CD4-positive, alpha-beta T cell treated with Interleukin-1 beta for 1 hour (primary cell): ENCODE data around the gene TRRAP.
"Not testable (repeated sequence)": the region's sequence is repeated elsewhere in the genome, so short reads cannot be mapped to it uniquely, and the experiment has no call there.

ENCODE experiments used
- DNase-seq, 2 donors: peaks; one replicate each; pipeline ENCODE4 v3.0.0-alpha.2; 2020 to 2022

TRRAP gene

DNA sequence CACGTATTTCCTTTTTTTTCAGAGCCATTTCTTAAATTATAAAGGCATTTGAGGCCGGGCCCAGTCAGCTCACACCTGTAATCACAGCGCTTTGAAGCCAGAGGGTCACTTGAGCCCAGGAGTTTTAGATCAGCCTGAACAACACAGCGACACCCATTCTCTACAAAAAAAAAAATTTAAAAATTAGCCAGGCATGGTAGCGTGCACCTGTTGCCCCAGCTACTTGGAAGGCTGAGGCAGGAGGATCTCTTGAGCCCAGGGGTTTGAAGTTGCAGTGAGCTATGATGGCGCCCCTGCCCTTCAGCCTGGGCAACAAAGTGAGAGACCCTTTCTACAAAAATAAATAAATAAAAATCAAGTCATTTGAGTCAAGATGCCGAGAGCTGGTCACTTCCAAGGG lies 11.6 kb upstream of the TRRAP start:
- DNase-seq: no peak

DNA sequence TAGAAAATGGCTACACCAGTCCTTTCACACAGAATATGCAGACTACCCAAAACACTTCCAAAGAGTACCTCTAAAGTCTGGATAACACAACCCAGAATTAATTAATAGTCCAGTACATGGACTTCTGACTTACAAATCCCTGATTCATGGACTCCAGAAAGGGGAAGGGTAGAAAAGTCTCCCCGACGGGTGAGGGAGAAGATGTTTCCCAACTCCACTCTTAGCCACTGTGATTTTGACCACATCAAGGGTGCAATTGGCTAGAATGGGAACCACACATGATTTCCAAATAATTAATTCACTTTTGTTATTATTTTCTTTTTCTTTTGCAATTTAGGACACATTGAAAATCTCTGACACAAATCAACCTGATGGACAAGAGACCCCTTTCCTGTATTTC lies 9.9 kb upstream of the TRRAP start:
- no peak for DNase-seq

DNA sequence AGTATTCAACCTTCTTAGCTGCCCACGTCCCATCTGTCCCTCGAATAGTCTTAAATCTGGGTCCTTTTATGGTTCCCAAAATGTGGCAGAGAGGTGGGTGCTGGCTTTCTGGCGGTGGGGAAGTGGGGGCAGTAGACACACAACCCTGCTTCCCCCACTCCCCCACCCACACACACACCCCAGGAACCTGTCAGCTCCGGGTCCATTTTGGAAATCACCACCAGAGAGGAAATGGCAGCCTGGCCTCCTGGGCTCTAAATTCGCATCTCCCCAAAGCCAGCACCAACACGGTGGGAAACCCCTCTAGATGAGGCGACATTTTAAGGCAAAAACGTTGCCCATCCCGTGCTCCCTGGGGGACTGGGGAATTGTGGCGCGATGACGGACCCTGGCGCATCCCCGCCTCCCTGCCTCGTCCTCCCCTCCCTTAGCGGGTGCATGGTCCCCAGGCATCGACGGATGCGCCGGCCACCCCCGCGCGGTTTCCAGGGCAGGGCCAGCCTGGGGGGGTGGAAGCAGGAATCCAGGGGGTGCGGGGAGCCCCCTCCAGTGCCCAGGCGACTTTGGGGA lies 9.2 kb upstream of the TRRAP start:
- no peak for DNase-seq

DNA sequence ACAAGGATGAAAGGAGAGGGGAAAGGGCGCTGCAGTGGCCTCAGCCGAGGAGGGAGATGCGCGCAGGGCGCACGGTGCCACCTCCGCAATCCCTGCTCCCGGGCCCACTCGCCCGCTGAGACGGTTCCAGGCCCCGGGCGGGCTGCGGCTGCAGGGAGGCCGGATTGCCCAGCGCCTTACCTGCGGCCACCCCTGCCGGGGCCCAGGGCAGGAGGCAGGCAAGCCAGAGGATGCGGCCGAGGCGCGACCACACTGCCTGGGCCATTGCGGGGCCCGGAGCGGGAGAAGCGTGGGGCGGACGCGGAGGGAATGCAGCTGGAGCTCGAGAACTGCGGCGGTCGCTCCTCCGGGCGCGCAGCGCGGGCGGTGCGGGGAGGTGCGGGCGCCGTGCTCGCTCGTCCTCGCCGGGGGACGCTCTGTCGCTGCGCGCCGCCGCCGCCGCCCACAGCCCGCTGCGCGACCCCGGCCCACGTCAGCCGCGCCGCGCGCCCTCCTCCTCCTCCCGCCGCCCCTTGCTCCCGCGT lies 8.7 kb upstream of the TRRAP start, which contains the start of gene TMEM130:
Gene TMEM130 (minus strand): TSS at position 418 of the 524 bp plus-strand sequence. CDS start 153 bp downstream, at position 265.
- DNase-seq: no peak

DNA sequence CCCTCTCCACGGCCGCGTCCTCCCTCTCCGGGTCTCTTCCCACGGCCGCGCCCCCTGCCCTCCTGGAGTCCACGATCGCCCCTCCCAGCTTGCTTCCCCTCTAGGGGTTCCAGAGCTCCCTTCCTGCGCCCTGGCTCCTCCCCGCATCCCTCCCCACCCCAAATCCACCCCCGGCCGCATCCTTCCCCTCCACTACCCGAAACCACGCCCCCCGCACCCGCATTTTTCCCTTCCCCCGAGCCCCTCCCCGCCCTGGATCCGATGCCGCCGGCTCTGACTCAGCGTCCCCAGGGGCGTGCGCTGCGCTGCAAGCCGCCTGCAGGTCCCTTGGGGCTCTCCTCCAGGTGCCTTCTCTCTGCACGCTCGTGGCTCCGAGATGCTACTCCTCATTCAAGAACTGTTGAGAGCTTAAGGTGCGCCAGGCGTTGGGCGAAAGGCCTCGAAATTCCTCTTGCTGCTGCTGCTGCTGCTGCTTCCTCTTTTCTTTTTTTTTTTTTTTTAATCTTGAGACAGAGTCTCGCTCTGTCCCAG lies 8.1 kb upstream of the TRRAP start:
- peak; percentile 43 to 65 for DNase-seq

DNA sequence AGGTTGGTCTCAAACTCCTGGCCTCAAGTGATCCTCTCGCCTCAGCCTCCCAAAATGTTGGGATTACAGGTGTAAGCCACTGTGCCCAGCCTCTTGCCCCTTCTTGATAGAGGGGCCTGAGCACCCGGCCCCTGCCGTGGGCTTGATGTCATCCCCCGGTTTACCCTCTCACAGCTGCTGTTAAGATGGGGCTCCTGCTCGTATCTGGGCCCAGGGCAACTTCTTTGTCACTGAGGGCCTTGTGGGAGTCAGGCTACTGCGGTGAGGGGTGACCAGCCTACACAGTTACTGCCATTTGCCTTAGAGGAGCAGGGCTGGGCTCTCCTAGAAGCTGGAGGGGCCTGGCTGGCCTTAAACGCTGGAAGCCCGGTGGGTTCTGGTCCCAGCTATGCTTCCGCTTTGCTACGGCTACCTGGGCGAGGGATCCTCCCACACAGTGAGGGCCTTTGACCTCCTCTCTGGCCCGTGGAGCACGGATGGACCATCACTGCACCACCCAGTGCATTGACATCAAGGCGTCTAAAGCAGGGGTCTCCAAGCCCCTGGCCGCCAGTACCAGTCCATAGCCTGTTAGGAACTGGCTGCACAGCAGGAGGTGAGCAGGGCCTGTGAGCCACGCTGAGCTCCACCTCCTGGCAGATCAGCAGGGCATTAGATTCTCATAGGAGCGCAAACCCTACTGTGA lies 7.4 kb upstream of the TRRAP start:
- no peak for DNase-seq

DNA sequence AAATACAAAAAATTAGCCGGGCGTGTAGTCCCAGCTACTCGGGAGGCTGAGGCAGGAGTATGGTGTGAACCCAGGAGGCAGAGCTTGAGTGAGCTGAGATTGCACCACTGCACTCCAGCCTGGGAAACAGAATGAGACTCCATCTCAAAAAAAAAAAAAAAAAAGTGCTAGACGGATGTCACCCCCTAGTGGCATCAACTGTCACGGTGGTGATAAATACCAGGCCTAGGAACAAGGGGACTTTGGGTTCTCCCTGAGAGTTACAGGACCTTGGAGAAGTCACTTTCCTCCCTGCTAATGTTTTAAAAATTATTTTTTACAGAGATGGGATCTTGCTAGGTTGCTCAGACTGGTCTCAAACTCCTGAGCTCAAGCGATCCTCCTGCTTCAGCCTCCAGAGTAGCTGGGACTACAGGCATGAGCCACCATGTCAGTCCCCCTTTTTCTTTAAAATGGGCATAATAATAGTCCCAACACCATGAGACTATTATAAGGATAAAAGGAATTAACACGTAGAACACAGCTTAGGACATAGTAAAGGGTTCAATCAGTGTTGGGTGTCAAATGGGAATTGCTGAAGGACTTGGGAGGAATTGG lies 5.9 kb upstream of the TRRAP start:
- DNase-seq: peak in 1 of 2 donors; percentile 40

DNA sequence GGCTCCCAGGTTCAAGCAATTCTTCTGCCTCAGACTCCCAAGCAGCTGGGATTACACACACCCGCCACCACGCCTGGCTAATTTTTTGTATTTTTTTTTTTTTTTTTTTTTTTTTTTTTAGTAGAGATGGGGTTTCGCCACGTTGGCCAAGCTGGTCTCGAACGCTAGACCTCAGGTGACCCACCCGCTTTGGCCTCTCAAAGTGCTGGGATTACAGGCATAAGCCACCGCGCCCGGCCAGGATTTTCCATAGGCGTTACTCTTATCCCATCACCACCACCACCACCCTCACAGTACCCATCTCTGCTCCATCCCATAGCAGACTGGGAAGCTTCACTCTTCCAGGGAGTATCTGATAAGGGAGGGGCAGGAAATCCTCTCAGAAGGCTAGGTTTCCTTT lies 4.7 kb upstream of the TRRAP start:
- not testable (repeated sequence) for DNase-seq

DNA sequence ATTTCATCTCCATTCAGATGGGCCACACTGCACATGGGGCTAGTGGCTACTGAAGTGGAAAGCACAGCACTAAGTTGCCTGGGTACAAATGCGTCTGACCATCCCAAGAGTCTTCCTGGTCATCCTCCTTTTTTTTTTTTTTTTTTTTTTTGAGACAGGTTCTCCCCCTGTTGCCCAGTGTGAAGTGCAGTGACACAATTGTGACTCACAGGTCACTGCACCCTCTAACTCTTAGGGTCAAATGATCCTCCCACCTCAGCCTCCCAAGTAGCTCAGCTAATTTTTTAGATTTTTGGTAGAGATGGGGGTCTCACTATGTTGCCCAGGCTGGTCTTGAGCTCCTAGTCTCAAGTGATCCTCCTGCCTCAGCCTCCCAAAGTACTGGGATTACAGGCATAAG lies 3.4 kb upstream of the TRRAP start:
- DNase-seq: no peak

DNA sequence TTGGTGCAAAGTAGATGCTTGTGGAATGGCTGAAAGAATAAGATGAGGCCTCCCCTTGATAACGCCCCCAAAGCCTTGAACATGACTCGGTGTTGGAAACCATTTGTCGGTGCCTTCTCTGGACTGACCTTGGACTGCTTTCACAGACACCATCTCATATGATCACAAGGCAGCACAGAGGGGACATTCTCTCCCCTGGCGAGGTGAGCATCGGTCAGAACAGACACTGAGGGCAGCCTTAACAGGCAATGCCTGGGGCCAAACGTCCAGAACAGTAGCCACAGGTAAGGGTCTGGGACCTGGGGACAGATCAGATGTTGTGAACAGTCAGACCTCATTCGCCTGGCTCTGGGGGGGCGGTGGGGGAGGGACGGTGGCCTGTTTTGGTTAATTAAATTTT lies 2.8 kb upstream of the TRRAP start:
- DNase-seq: no peak

DNA sequence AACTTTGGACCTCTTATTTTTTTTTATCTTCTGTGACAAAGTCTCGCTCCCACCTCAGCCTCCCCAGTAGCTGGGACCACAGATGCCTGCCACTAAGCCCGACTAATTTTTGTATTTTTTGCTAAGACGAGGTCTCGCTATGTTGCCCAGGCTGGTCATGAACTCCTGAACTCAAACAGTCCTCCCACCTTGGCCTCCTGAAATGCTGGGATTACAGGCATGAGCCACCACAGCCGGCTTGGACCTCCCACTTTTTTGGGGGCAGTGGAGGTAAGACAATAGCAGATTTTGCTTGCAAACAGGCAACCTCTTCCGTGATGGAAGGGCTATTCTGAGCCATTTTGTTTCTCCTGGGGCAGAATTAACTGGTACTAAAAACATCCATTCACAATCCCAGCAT lies 1.2 kb upstream of the TRRAP start:
- DNase-seq: no peak

DNA sequence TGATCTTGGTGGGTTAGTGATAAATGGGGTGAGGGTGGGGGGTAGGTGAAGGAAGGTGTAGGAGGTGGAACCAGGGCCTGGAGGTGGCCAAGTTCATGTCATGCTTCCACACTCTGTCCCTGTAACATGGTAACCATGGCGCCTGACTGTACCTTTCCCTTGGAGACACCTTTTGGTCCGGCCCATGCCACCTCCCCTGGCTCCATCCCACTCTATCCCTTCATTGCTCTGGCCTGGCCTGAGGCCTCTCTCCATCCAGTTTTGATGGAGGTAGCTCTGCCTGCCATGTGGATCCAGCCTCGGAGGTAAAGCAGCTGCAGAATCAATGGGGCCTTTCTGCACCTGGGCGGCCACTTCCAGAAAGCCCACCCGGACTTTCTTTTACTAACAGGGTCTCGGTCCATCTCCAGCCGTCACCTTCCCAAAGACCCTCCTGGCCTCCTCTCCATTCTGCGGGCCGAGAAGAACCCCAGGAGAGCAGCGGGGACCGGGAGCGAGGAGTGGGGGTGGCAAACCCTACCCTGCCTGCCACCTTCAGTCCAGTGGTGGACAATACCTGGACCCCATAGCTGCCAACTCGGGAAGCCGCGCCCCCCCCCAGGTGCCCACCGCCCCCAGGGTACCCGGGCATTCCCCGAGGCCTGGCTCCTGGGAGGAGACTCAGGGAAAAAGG lies 504 bp upstream of the TRRAP start:
- no peak for DNase-seq

DNA sequence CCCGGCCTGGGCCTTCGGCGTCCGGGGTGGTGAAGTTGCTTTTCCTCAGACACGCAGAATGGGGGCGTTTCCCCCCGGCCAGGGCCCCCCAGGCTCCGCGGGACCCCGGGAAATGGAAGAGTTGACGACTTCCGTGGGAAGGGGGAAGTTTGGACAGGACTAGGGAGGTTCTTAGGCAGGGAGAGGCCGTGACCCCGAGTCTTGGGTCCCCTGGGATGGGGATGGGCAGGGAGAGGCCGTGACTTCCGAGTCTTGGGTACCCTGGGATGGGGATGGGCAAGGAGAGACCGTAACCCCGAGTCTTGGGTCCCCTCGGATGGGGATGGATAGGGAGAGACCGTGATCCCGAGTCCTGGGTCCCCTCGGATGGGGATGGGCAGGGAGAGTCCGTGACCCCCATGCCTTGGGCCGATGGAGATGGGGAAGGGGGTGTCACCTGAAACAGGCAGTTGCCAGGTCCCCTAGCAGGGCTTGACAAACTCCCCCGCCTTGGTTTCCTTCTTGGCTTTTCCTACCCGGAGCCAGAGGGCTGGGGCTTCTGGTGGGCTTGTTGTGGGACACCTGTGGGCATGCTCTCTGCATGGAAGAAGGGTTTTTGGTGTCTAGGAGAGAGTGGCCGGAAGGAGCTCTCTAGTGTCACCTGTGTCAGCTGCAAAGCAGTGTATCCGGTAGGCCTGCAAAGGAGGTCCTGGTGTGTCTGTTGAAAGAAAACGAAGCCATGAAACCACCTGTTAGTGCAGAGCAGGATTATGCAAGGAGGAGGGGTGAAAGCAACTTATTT lies 1.1 kb downstream of the TRRAP start:
- DNase-seq: peak; percentile 70 to 82

DNA sequence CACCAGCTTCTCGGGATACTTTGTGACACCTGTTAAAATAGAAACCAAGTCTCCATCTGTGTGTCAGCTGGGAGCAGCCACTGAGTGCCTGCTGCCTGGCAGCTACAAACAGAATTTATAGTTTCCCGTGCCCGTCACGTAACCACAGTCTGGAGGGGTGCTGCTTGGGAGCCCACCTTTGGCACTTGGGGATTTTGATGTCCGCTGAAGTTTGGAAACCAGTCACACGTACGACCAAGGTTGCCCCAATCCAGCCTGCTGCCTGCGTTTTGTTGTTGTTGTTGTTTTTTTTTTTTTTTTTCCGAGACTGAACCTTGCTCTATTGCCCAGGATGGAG lies 1.6 kb downstream of the TRRAP start:
- no peak for DNase-seq

DNA sequence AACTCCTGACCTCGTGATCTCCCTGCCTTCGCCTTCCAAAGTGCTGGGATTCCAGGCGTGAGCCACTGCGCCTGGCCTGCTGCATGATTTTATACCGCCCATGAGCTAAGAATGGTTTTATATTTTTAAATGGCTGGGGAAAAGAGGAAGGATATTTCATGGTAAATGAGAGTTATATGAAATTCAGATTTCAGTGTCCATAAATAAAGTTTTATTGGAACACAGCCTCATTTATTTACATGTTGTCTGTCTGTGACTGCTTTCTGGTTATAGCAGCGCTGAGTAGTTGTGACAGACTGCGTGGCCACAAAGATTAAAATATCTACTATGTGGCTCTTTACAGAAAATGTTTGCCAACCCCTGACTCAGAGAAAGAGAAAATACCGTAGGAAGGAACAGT lies 2.2 kb downstream of the TRRAP start:
- DNase-seq: no peak

DNA sequence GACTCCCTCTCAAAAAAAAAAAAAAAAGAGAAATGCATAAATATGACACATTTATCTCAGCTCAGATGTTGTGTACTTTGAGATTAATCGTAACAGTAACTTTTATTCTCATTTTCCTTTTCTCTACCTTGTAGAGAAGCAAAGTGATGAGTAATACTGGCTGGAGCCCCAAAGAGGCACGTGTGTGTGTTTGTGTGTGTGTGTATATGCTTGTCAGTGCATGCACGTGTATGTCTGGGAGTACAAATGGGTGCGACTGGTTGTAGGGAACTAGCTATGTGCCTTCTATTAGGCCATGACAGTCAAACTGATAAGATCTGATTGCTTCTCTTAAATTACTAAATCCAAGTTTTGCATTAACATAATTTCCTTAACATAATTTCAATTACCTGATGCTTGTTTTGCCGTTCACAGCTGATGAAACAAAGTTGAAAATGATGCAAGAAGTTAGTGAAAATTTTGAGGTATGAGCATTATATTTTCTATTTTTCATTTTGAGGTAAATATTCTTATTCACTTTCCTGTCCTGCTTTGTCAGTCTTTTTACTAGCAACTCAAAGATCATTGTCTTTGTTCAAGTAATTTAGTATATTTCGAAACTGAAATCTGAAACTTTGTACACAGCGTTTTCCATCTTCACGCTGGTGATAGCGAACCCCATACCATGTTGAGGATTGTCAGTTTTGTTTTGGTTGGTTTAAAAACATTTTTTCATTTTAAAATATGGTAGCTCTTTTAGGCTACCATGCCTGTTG lies 3.4 kb downstream of the TRRAP start:
- no peak for DNase-seq

DNA sequence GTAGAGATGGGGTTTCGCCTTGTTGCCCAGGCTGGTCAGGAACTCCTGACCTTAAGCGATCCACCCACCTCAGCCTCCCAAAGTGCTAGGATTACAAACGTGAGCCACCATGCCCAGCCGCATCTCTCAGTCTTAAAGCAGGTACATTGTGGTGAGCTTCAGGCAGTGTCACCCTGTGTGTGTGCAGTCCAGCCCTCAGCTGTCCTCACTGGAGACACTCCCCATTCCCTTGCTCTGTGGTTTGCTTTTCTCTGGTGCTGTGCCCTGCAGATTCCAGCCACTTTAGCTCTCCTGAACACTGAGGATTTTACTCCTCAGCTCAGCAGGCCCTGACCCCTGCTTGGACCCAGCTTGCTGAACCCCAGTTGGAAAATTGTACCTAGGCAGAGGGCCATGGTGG lies 6.1 kb downstream of the TRRAP start:
- no peak for DNase-seq

DNA sequence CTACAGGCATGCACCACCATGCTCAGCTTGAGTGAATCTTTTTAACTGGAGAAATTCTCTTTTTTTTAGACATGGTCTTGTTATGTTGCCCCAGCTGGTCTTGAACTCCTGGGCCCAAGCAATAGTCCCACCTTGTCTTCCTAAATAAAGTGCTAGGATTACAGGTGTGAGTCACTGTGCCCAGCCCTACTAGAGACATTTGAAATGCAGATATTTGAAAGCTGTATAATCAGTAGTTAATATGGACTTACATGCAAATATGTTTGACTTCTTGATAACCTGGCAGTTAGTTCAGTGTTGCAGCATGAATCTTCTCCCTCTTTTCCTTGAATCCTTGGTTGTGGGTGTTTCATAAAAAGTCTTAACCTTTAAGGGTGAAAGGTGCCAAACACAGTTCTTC lies 8.7 kb downstream of the TRRAP start:
- no peak for DNase-seq

DNA sequence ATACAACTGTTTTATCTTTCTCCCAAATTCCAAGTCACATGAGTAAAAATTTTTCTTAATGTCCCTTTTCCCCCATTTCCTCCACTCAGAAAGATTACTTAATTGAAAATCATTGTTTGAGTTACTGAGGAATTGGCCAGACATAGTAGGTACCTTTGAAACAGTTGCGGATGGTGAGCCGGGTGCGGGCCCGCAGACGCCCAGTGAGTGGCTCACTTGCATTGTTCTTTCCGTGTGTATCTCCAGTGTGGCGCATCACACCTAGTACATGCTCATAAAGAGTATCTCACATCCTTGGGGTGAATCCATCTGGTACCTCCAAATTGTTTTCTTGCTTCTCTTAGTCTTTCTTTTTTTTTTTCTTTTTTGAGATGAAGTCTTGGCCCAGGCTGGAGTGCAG lies 14.3 kb downstream of the TRRAP start:
- no peak for DNase-seq

DNA sequence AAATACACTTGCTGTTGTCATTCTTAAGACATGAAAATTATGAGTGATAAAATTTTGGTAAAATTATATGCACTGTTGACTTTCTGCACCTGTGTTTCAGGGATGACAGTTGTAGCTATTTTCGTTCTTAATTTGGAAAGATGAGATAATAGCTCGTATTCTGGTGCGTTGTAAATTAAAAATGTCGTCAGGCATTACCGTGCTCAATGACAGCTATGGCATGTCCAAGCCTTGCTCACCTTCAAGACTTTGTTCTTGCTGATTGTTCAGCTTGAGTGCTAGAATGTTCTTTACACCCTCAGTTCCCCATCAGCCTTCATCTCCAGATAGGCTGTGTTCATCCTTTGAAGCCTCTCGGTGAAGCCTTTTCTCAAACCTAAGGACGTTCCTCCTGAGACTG lies 21.5 kb downstream of the TRRAP start:
- no peak for DNase-seq

DNA sequence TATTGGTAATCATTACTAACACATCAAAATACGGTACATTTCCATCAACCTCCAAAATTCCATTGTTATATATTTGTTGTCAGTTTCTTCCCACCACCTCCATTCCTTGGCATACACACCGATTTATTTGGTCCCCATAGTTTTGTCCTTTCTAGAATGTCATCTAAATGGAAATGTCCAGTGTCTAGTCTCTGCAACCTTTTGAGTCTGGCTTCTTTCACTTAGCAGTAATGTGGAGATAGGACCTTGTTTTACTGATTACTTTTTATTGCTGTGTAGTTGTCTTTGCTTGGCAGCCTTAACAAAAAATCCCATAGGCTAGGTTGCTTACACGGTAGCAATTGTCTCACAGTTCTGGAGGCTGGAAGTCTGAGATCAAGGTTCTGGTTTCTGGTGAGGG lies 22.5 kb downstream of the TRRAP start:
- DNase-seq: no peak

DNA sequence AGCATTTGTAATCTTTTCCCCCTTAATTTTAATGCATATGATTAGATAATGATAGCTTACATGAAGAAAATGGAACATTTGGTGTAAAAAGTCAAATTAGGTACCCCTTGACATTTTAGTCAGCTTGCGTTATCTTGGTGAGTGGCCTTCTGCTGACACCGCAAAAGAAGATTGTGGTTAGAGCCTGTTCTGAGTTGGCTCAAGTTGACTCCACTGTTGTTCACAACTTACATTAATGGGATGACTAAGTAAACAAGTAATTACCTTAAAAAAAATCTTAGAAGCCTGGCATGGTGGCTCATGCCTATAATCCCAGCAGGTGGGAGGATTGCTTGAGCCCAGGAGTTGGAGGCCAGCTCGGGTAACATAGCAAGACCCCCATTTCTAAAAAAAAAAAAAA lies 24.2 kb downstream of the TRRAP start:
- DNase-seq: no peak
